GM18517 (cell line): Measurements from ENCODE around the gene NPIPA5.
"Not testable (repeated sequence)": the region's sequence is repeated elsewhere in the genome, so short reads cannot be mapped to it uniquely, and the experiment has no call there.

Source experiments
- ATAC-seq: cut with Tn5 transposase; IDR thresholded peaks from one replicate; pipeline ENCODE4 v1.9.1; 2021; ENCODE audit warnings: mild to moderate bottlenecking, moderate library complexity; ENCODE audit not compliant: unreplicated experiment

The NPIPA5 gene

DNA sequence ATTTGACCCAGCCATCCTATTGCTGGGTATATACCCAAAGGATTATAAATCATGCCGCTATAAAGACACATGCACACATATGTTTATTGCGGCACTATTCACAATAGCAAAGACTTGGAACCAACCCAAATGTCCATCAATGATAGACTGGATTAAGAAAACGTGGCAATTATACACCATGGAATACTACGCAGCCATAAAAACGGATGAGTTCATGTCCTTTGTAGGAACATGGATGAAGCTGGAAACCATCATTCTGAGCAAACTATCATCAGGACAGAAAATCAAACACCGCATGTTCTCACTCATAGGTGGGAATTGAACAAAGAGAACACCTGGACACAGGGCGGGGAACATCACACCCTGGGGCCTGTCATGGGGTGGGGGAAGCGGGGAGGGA is 14.9 kb upstream of the NPIPA5 start:
- not testable (repeated sequence) for ATAC-seq

DNA sequence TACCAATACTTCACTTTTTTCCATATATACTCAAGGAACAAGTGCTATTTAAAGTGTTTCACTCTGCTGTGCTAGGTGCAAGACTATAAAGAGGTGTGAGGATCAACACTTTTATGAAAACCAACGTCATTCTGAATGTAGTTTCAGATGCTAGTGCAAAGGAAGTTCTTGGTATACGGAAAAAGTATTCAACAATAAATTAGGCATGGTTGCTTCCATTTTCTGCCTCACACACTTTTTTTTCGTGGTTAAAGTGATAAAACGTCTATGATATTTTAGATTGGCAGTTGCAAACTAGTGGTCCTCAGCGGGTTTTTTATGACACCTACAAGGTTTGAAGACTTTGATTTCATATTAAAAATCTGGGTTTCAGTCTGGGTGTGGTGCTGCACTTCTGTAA is 11.8 kb upstream of the NPIPA5 start:
- not testable (repeated sequence) for ATAC-seq

DNA sequence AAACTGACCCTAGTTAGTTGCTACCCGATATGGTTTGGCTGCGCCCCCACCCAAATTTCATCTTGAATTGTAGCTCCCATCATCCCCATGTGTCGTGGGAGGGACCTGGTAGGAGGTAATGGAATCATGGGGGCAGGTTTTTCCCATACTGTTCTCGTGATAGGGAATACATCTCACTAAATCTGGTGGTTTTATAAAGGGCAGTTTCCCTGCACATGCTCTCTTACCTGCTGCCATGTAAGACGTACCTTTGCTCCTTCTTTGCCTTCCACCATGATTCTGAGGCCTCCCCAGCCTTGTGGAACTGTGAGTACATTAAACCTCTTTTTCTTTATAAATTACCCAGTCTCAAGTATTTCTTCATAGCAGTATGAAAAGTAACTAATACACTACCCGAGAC is 10.0 kb upstream of the NPIPA5 start:
- ATAC-seq = not testable (repeated sequence)

DNA sequence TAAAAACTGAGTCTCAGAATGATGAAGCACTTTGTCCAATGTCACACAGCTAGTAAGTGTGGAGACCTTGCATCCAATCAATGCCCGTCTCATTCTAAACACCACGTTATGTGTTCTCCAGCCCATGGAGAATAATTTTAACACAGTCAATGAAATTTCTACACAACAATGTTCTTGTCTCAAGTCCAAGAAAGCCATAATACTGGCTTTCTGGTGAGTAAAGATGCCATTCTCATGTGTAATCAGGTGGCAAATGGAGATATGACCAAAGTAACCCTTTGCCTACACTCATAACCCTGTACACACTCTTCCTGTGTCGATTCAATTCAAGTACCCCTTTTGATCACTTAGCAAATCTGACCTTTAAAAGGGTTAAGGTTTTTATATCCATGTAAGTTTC is 4.7 kb upstream of the NPIPA5 start:
- not testable (repeated sequence) for ATAC-seq

DNA sequence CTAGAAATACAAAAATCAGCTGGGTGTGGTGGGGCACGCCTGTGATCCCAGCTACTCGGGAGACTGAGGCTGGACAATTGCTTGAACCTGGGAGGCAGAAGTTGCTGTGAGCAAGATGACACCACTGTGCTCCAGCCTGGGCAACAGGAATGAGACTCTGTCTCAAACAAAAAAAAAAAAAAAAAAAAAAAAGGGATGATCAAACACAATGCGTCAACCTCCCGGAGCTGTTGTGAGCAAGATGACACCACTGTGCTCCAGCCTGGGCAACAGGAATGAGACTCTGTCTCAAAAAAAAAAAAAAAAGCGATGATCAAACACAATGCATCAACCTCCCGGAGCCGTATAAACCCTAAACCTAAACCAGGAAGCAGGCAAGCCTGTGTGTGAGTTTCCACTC is 20.6 kb downstream of the NPIPA5 start:
- not testable (repeated sequence) for ATAC-seq

DNA sequence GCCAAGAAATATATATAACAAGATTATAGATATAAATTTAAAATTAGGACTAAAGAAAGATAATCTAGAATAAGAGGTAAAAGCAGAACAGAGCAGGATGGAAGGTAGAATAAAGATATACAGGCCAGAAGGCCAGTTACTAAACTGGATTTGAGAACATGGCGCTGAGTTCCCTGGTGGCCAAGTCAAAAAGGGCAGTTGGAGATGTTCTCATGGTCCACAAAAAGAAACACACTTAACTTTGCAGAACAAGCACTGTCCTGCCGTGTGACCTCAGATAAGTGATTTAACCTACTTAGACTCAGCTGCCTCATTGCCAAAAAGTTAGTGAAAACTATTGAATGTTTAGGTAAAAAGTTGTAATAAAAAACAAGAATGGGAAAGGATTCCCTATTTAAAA is 23.2 kb downstream of the NPIPA5 start:
- ATAC-seq = not testable (repeated sequence)

DNA sequence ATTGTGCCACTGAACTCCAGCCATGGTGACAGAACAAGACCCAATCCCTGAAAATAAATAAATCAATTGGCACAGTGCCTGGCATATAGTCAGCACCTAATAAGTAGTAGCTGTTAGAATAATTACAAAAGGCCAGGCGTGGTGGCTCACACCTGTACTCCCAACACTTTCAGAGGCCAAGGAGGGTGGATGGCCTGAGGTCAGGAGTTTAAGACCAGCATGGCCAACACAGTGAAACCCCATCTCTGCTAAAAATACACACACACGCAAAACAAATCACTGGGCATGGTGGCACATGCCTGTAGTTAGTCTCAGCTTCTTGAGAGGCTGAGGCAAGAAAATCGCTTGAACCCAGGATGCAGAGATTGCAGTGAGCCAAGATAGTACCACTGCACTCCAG is 25.2 kb downstream of the NPIPA5 start:
- ATAC-seq = not testable (repeated sequence)

DNA sequence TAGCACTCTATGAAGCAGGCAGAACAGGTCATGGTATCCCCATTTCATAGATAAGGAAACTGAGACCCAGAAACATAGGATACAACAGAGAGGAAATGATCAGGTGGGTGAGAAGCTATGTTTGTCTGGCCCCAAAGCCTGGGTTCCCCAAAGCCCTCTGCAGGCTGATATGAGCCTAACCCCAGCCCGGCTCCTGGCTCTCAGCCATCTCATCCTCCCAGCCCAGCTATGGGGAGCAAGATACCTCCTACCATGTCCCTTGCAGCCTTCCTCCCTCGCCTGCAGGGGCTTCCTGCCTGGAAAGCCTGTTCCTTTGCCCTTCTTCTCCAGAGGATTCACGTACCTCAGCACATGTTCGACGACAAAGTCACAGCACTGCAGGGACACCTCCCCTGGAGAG is 26.3 kb downstream of the NPIPA5 start:
- ATAC-seq = not testable (repeated sequence)

DNA sequence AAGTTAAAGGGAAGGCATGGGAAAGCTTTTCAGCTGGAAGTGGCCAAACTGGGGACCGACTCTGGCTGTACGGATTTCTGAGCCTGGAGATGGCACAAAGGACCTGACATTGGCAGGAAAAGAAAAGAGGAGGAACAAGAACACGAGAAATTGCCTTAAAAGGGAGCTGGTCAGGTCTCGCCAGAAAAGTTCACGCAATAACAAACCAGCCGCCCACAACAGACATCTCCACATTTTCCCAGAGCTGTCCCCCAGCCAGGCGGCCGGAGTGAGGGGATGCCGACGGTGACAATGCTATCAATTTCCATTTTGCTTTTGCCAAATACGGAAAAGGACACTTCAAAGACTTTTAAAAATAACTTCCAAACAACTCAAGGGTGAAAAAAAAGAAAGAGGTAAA is 26.8 kb downstream of the NPIPA5 start:
- ATAC-seq = not testable (repeated sequence)

DNA sequence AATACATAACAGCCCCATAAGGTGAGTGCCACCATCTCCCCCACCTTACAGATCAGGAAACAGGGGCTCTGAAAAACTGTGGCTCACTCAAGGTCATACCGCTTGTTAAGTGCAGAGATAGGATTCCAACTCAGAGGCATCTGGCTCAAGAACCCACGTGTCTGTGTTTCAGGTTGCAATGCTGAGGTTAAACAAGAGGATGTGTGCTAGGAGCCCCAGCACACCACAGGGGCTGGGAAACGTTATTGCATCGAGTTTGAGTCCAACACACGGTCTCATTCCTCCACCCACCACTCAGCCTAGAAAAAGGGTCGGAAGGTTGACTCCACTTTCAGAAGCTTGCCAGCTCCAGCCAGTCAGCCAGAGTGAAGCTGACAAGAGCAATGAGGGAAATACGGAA is 29.4 kb downstream of the NPIPA5 start:
- not testable (repeated sequence) for ATAC-seq

DNA sequence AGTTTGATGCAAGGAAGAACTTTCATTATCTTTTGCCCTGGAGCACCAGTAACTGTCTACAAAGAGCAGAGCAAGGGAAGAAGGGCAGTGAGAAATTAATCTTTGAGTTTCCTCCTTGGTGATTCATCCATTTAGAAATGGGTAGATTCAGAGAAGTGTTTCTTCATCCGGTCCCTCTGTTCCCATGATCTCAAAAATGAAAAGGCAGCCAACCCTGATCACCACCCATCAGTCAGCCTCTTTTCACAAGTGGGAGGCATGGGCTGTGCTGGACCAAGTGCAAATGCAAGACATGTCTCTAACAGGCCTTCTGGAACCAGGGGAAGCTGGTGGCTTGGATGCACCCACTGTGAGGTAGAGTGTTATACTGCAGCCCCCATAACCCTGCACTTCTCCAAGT is 35.8 kb downstream of the NPIPA5 start:
- not testable (repeated sequence) for ATAC-seq

DNA sequence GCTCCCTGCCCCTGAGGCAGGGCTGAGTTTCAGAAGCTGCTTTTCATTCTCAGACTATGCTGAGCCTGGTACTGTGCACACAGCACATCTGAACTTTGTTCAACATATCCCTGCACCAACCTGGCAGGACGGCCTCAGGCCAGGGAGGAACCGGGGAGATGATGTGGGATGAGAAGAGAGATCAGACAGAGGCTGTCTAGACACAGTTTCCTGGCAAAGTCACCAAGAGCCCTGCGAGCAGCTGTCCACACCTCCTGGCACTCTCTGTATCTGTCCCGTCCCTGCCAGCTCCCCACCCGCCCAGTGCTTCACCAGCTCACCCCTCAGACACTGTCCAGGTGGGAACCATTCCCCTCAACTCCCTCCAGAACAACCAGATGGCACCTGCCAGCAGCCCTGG is 39.1 kb downstream of the NPIPA5 start:
- not testable (repeated sequence) for ATAC-seq

DNA sequence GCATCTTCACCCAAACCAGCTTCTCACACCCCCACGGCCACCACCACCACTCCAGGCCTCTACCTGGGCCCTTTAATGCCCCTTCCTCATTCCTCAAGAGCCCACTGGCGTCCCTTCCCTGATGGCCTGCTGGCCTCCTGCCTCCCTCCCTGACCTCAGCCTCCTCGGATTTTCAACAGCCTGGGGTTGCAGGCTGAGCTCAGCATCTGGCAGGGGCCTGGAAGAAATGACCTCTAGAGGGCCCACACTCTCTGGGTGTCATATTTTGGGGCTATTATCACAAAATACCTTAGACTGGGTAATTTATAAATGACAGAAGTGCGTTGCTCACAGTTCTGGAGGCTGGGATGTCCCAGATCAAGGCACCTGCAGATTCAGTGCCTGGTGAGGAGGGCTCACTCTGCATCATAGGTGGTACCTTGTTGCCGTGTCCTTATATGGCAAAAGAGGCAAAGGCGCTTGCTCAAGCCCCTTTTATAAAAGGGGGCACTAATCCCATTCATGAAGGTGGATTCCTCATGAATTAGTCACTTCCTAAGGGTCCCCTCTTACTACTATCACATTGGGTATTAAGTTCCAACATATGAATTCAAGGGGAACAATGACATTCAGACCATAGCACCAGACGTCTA is 40.0 kb downstream of the NPIPA5 start:
- not testable (repeated sequence) for ATAC-seq

DNA sequence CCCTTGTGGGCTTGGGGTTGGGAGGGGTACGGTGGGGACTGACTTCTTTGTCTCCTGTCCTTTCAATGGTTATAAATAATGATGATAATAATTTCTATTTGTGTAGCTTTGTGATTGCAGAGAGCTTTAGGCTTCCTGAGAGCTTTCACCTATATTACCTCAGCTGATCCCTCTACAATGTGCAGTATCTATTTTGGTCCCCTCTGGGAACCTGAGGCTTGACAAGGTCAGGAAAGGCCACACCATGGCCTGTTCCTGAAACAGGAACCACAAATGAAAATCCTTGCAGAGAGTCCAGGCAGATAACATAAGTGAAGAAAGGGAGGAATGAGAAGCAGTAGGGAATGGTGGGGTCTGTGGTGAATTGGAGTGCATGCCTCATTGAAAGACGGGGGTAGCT is 42.5 kb downstream of the NPIPA5 start:
- not testable (repeated sequence) for ATAC-seq

DNA sequence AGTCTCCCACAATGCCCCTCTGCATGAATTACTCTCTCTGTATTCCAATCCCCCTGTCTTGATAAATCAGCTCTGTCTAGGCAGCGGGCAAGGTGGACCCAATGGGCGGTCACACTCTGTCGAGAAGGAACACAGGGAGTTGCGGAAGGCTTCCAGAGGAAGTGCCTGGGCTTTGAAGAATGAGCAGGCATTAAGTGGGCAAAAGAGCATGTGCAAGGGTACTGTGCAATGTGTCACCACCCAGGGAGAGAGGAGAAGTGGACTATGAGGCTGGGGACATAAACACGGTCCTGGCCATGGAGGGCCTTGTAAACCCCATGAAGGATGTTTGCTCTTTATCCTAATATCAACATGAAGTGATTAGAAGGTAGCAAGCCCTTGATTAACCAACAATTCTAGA is 44.1 kb downstream of the NPIPA5 start:
- not testable (repeated sequence) for ATAC-seq

DNA sequence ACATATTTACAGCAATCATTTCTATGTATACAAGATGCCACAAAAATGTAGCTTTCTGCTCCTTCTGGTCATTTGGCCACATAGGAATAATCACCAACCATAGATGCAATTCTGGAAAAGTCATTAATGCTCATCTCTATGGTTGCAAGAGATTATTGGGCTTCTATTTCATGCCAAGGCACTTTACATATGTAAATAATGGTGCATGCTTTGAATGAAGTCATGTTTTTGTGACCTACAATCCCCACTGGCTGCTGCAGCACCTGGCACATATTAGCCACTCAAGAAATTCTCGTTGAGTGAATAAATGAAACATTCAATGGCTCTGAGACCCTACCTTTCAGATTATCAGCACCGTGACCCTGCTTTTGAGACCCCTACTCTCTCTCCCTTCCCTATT is 47.1 kb downstream of the NPIPA5 start:
- not testable (repeated sequence) for ATAC-seq

DNA sequence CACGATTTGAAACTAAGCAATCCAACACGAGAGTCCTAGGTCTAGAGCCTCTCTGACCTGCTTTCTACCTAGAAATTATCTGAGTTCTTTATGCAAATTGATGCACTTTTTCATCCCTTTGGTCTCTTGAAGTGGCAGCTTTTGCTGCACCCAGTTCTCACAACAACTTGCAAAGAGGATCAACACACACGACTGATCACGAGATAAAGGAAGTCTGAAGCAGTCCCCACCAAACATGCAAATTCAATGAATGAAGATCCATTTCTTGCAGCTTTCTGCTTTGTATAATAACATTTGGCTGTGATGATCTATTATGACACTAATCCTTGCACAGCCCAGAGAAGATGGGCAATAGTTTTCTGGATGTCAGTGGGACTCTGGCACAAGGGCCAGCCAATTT is 53.1 kb downstream of the NPIPA5 start:
- not testable (repeated sequence) for ATAC-seq

DNA sequence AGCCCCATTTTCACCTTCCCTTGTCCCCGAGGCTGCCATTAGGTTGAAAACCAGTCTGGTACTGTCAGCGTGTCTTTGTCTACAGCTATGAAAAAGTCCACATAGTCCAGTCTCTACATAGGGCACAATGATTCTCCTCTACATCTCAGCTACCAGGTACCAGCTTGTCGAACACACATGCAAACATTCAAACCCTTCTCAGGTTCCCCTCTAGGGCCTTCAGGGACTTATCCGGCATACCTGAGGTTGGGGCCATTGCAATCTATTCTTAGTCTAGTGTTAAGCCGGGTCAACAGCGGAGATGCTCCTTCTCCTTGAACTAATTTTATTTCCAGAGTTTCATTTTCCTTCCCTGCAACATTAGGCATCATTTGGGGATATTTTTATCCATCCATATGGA is 54.7 kb downstream of the NPIPA5 start:
- ATAC-seq = not testable (repeated sequence)

DNA sequence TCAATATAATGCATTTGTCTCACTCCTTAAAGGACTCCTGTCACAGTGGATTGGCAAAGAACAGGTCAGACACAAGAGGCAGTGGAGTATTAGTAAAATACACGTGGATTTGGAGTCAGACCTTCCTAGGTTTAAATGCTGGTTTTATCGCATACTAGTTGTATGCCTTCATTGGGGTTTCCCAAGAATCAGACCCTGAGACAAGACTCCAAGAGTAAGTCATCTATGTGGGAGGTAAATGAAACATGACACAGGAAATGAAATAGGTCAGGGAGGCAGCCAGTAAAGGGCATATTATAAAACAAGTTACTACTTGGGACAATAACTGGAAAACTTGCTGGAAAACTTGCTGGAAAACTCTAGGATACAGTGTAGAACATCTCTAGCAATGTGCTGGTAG is 56.9 kb downstream of the NPIPA5 start:
- not testable (repeated sequence) for ATAC-seq

DNA sequence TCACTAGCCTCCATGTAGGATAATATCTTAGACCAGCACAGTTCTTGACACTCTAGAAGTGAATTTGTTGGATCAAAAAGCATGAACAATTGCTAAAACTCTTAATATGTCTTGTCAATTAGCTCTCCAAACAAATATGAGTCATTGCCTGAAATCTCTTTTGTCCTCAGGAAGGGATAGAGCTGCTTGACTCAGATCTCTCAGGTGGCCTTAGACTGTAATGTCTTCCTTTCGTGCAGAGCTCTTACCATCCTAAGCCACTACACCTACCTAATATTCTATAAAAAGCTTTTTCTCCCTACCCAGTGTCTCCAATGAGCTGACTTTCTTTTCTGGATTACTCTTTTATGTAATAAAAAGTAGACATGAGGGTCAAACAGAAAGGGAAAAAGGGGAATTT is 63.5 kb downstream of the NPIPA5 start:
- not testable (repeated sequence) for ATAC-seq
